ENCODE measurements around the gene HSD17B12.
"Not testable (repeated sequence)": the region's sequence is repeated elsewhere in the genome, so short reads cannot be mapped to it uniquely, and the experiment has no call there.

The HSD17B12 gene

DNA sequence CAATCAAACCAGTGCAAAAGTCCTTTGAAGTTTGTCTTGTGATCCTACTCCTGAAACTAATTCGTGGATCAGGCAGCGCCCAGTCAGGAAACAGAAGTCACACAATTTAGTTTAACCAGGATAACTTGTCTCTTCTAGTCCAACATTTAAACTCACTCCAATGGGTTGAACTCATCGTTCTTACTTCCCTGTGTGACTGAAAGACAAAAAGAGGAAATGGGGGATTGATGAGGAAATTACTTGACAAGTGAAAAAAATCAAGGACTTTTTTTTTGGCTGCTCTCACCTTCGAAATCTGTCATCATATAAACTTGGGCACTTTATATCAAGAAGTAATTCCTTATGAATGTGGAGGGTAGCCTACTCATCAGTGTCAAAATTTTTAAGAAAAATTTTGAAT, 78.4 kb downstream of the HSD17B12 start:
- H3K4me3 ChIP-seq (ENCODE audit: low read length), result no peak overlapping the region
- TF ChIP-seq, protein P1, sequence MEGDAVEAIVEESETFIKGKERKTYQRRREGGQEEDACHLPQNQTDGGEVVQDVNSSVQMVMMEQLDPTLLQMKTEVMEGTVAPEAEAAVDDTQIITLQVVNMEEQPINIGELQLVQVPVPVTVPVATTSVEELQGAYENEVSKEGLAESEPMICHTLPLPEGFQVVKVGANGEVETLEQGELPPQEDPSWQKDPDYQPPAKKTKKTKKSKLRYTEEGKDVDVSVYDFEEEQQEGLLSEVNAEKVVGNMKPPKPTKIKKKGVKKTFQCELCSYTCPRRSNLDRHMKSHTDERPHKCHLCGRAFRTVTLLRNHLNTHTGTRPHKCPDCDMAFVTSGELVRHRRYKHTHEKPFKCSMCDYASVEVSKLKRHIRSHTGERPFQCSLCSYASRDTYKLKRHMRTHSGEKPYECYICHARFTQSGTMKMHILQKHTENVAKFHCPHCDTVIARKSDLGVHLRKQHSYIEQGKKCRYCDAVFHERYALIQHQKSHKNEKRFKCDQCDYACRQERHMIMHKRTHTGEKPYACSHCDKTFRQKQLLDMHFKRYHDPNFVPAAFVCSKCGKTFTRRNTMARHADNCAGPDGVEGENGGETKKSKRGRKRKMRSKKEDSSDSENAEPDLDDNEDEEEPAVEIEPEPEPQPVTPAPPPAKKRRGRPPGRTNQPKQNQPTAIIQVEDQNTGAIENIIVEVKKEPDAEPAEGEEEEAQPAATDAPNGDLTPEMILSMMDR (conservative IDR thresholded peaks at IDR 0.05; ENCODE audit: low read length), result no peak
- no peak for DNase-seq (ENCODE audit: low read depth)

DNA sequence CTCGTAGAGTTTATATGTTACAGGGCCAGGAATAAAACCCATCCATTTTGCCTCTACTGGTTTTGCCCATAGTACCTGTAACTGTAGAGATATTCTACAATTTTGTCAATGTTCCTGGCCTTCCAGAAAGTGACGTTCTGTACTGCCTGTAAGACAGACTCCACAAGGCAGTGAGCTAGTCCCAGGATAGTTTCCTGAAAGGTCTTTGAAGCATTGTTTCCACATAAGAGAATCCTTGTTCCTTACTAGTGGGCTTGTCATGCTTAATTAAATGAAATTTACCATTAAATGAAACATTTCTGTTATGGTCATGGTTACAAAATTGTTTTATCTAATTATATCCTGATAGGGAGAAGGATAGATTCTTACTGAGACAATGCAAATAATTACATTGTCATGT, 80.4 kb downstream of the HSD17B12 start:
- TF ChIP-seq, protein P1 (conservative IDR thresholded peaks at IDR 0.05; ENCODE audit: low read length), result no peak
- H3K4me3 ChIP-seq (ENCODE audit: low read length), result no peak overlapping the region
- no peak for DNase-seq (ENCODE audit: low read depth)

DNA sequence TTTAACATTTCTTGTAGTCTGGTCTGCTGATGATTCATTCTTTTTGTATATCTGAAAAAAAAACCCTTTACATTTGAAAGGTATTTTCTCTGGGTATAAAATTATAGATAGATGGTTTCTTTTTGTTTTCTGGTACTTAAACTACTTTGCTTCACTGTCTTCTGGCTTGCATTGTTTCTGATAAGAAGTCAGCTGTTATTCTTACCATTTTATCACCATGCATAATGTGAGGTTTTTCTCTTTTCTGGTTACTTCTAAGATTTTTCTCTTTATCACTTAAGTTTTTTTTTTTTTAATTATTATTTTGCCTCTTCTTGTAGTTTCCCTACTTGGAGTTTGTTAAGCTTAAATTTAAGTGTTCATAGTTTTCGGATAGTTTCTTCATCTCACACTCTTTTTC, 84.7 kb downstream of the HSD17B12 start:
- TF ChIP-seq, protein P1 (conservative IDR thresholded peaks at IDR 0.05; ENCODE audit: low read length), result no peak
- DNase-seq (ENCODE audit: low read depth), result no peak
- H3K4me3 ChIP-seq (ENCODE audit: low read length), result no peak overlapping the region

DNA sequence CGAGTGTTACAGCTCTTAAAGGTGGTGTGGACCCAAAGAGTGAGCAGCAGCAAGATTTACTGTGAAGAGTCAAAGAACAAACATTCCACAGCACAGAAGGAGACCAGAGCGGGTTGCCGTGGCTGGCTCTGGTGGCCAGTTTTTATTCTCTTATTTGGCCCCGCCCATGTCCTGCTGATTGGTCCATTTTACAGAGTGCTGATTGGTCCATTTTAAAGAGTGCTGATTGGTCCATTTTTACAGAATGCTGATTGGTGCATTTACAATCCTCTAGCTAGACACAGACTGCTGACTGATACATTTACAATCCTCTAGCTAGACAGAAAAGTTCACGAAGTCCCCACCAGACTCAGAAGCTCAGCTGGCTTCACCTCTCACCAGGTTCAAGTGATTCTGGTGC, 88.1 kb downstream of the HSD17B12 start:
- not testable (repeated sequence) for H3K4me3 ChIP-seq (ENCODE audit: low read length); DNase-seq (ENCODE audit: low read depth)

DNA sequence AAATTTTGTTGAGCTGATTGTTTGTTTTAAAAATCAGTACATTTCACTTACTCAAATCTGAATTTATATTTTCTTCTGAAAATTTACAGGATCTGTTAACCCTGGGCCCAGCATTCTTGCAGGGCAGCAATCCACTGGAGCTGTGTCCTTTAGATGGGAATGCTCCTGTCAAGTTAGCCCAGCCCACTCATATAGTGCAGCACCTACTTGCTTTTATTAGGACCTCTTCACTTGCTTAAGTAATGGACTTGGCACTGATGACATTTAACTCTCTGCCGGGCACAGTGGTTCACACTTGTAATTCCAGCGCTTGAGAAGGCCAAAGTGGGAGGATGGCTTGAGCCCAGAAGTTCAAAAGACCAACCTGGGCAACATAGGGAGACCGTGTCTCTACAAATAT, 89.6 kb downstream of the HSD17B12 start:
- DNase-seq (ENCODE audit: low read depth), result no peak
- TF ChIP-seq, protein P1 (conservative IDR thresholded peaks at IDR 0.05; ENCODE audit: low read length), result no peak
- H3K4me3 ChIP-seq (ENCODE audit: low read length), result no peak overlapping the region

DNA sequence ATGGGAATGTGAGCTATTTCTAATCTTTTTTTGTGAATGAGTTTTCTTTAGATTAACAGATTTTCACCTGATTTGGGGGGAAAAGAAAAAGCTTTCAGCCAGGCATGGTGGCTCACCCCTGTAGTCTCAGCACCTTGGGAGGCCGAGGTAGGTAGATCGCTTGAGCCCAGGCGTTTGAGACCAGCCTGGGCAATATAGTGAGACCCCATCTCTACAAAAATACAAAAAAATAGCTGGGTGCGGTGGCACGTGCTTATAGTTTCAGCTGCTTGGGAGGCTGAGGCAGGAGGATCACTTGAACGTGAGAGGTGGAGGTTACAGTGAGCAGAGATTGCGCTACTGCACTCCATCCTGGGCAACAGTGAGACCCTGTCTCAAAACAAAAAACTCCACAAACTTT, 92.2 kb downstream of the HSD17B12 start:
- TF ChIP-seq, protein P1 (conservative IDR thresholded peaks at IDR 0.05; ENCODE audit: low read length), result no peak
- no peak for DNase-seq (ENCODE audit: low read depth)
- H3K4me3 ChIP-seq (ENCODE audit: low read length), result no peak overlapping the region

DNA sequence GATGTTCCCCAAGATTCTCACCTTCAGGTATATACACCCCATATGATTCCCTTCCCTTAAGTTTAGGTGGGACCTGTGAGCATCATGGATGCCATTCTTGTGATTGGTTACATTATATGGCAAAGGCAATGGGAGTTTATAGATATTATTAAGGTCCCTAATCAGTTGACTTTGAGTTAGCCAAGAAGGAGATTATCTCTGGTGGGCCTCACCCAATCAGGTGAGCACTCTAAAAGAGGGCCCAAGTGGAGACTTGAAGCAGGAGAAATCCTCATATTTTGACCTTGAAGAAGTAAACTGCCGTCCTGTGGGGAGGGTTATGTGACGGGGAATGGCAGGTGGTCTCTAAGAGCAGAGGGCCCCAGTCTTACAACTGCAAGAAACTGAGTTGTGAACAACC, 94.2 kb downstream of the HSD17B12 start:
- TF ChIP-seq, protein P1 (conservative IDR thresholded peaks at IDR 0.05; ENCODE audit: low read length), result no peak
- no peak overlapping the region for H3K4me3 ChIP-seq (ENCODE audit: low read length)
- no peak for DNase-seq (ENCODE audit: low read depth)

DNA sequence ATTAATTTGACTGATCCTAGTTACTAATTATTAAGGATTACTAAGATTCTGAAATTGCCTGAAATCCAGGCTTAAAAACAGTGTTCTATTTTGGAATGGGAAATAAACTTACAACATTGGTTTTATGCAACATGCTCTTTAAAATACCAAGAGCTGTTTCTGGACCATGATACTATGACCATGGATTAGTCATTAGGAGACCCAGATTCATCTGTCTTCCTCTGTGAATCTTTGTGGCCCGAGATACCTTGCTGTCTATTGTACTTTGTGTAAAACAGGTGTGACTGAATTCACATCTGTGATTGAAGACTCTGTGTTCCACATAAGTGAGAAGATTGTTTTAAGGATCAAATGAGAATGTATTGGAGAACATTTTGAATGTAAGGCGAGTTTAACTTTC, 98.8 kb downstream of the HSD17B12 start:
- TF ChIP-seq, protein P1 (conservative IDR thresholded peaks at IDR 0.05; ENCODE audit: low read length), result no peak
- no peak for DNase-seq (ENCODE audit: low read depth)
- no peak overlapping the region for H3K4me3 ChIP-seq (ENCODE audit: low read length)
